ENCODE data around the gene AXIN1.

GRCh38 chr16:369866-370436 is 17.4 kb upstream of the AXIN1 start:
- TF ChIP-seq CTCF (IDR thresholded peaks at IDR 0.05; ENCODE audit: extremely low read depth in 1 of 2, insufficient read depth in 1 of 2, low read depth in 1 of 2, low read length in 2 of 2) (no peak), POLR2AphosphoS5 (IDR thresholded peaks at IDR 0.05; ENCODE audit: insufficient read depth, low read depth, low read length) (no peak), EZH2 (IDR thresholded peaks at IDR 0.05; ENCODE audit: borderline replicate concordance, low read depth, low read length, severe bottlenecking) (no peak), POLR2A (IDR thresholded peaks at IDR 0.05; ENCODE audit: low read depth, low read length) (no peak), MAX (IDR thresholded peaks at IDR 0.05; ENCODE audit: insufficient read depth, insufficient read length) (no peak)

All from endothelial cell of umbilical vein (primary cell).